Skeletal muscle tissue (tissue), 4 donors: ENCODE measurements around the gene PHIP. TPM values are rescaled to one million over a fixed set of nuclear protein-coding genes. Genes with fewer than 3 reads are reported as not detected.
A peak's percentile ranks its signal among the peaks of the same experiment; 100 is the strongest.

Experiments used
- H3K27ac ChIP-seq: one replicate; pipeline ENCODE4 v1.7.0; 2013; ENCODE audit warnings: mild to moderate bottlenecking, low read depth, low read length, inconsistent platforms
- H3K27me3 ChIP-seq, 3 donors: one replicate each; pipeline ENCODE4 v1.7.0; 2013; ENCODE audit warnings: low read length in 3 of 3; ENCODE audit not compliant: control insufficient read depth in 3 of 3, insufficient read depth in 3 of 3
- H3K36me3 ChIP-seq, 3 donors: one replicate each; pipeline ENCODE4 v1.7.0; 2013; ENCODE audit warnings: low read length in 3 of 3; ENCODE audit not compliant: control insufficient read depth in 3 of 3, insufficient read depth in 3 of 3
- H3K4me1 ChIP-seq, 3 donors: one replicate each; pipeline ENCODE4 v1.7.0; 2013; ENCODE audit warnings: low read length in 3 of 3, mild to moderate bottlenecking in 3 of 3; ENCODE audit not compliant: control insufficient read depth in 3 of 3, insufficient read depth in 3 of 3
- H3K4me3 ChIP-seq, 3 donors: one replicate each; pipeline ENCODE4 v1.7.0; 2013; ENCODE audit warnings: low read length in 3 of 3
- H3K9ac ChIP-seq, 3 donors: one replicate each; pipeline ENCODE4 v1.7.0; 2013; ENCODE audit warnings: low read length in 3 of 3, mild to moderate bottlenecking in 3 of 3, moderate library complexity in 2 of 3, low read depth in 1 of 3
- H3K9me3 ChIP-seq, 3 donors: one replicate each; pipeline ENCODE4 v1.7.0; 2013; ENCODE audit warnings: low read length in 3 of 3; ENCODE audit not compliant: control insufficient read depth in 3 of 3
- total RNA-seq: library from RNA; depleted of rRNA; stranded (reverse); fragments of >200 nt; gene quantifications from one replicate; pipeline ENCODE4 v1.2.3, GENCODE V29; 2014
- donor health status: Osteomylitis.

The PHIP gene
- total RNA-seq, 1 donor from 2014 or later, result 22.4 TPM

DNA sequence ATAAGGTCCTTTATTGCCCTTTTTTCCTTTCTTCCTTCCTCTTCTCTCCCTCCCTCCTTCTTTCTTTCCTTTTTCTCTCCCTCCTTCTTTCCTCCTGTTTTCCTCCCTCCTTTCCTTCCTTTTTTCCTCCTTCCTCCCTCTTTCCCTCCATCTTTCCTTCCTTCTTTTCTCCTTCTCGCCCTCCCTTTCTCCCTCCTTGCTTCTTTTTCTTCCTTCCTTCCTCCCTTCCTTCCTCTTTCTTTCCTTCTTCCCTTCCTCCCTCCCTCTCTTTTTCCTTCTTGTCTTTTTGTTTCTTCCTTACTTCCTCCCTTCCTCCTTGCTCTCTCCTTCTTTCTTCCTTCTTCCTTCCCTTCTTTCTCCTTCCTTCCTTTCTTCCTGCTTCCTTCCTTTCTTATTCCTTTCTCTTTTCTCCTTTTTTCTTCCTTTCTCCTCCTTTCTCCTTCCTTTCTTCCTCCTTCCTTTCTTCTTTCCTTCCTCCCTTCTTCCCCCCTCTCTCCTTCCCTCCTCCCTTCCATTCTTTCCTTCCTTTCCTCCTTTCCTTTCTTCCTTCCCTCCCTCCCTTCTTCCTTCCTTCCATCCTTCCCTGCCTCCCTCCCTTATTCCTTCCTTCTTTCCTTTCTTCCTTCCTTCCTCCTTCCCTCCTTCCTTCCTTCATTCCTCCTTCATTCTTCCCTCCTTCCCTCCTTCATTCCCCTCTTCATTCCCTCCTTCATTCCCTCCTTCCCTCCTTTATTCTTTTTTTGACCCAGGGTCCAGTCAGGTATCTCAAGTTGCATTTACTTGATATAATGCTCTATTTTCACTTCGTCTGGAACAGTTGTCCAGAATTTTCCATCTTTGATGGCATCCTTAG is 11.7 kb upstream of the PHIP start:
- Histone ChIP-seq H3K9ac (no peak overlapping the region), H3K36me3 (no peaks in the 10 kb centered on the region), H3K27ac (no peak overlapping the region), H3K9me3 (no peaks in the 10 kb centered on the region), H3K27me3 (peaks cover 0 to 3% (median 0%) of the 10 kb centered on the region in 3 donors), H3K4me3 (no peak overlapping the region), H3K4me1 (no peaks in the 10 kb centered on the region)

DNA sequence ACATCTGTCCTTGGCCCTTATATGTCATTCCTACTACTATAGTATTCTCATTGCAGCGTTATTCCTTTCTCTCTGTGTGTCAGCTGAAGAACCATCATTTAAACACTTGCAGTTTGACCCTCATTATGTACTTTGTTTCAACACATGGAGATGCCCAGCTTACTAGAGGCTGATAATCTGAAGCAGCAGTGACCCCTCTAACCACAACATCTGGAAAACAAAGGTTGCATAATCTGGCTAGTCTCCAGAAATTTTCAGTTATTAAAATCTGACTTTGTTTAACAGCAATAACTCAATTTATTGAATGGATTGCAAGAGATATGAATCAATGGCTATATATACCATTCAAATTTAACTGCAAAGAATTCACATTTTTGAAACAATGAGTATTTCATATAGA is 6.6 kb upstream of the PHIP start:
- Histone ChIP-seq H3K4me3 (no peak overlapping the region), H3K4me1 (peaks cover under 1 to 2% (median 1%) of the 10 kb centered on the region in 3 donors), H3K27me3 (peaks cover 0 to 3% (median 0%) of the 10 kb centered on the region in 3 donors), H3K9ac (no peak overlapping the region), H3K36me3 (no peaks in the 10 kb centered on the region), H3K27ac (no peak overlapping the region), H3K9me3 (no peaks in the 10 kb centered on the region)

DNA sequence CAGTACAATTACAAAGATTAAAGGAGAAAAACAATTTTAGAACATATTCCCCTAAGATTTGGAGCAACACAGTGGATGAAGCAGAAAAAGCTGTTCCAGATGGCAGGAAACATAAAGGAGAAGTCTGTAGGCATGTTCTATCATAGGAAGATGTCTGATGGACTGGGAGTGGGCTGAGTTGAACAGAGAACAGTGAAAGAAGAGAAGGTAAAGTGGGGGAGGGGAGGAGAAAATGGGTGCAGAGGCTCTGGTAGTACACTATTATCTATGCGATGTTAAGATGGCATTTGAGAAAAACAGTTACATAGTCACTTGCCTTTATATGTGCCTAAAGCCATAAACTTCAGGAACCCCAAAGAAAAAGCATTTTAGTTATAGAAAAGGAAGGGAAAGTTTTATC is 4.2 kb upstream of the PHIP start:
- H3K27me3 ChIP-seq, result no peaks in the 10 kb centered on the region
- H3K36me3 ChIP-seq, result no peaks in the 10 kb centered on the region
- no peak overlapping the region for H3K4me3 ChIP-seq
- no peaks in the 10 kb centered on the region for H3K9me3 ChIP-seq
- peaks cover 2 to 4% (median 2%) of the 10 kb centered on the region in 3 donors for H3K4me1 ChIP-seq
- no peak overlapping the region for H3K9ac ChIP-seq
- H3K27ac ChIP-seq, result no peak overlapping the region

DNA sequence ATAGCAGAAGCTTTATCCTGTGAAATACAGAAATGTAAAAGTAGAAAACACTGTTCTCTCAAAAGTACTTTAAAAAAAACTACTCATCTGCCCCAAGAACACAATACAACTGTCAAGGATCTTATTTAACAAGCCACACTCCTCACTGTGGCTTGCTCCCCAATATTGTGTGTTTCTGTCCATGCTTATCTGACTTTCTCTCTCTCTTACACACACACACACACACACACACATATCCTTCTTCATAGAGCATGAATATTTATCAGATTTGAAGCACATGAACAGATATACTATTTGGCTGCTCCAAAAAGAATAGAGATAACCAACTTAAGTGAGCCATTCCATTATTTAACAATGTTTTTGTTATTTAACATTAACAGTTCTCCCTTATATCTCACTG is 3.6 kb upstream of the PHIP start:
- Histone ChIP-seq H3K36me3 (no peaks in the 10 kb centered on the region), H3K4me1 (peaks cover 2 to 4% (median 2%) of the 10 kb centered on the region in 3 donors), H3K4me3 (no peak overlapping the region), H3K9ac (no peak overlapping the region), H3K27ac (no peak overlapping the region), H3K27me3 (no peaks in the 10 kb centered on the region), H3K9me3 (no peaks in the 10 kb centered on the region)

DNA sequence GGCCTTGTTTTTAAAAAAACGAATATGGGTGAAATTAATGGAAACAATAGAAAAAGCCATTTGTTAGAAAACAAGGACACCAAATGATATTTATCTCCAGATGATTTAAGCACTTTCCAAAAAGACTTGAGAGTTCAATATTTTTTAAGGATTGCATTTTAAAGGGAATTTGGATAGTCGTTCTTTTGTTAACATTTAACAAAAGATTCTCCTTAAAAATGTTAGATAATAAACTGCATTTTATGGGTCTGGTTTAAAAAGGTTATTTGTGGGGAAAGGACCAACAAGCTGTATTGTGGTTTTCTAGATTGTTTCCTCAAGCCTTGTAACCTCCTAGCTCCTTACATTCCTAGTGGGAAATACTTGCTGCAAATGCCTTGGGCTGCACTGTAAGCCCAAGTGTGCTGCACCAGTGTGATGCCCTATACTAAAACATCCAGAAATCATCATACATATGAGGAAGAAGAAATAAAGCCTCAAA is 1.5 kb upstream of the PHIP start:
- Histone ChIP-seq H3K36me3 (no peaks in the 10 kb centered on the region), H3K4me3 (peak overlapping the region in 1 of 3 donors; percentile 98), H3K27ac (no peak overlapping the region), H3K9ac (peak overlapping the region; percentile 87 to 94 (median 91)), H3K9me3 (no peaks in the 10 kb centered on the region), H3K27me3 (no peaks in the 10 kb centered on the region), H3K4me1 (peaks cover 2 to 15% (median 8%) of the 10 kb centered on the region in 3 donors)

DNA sequence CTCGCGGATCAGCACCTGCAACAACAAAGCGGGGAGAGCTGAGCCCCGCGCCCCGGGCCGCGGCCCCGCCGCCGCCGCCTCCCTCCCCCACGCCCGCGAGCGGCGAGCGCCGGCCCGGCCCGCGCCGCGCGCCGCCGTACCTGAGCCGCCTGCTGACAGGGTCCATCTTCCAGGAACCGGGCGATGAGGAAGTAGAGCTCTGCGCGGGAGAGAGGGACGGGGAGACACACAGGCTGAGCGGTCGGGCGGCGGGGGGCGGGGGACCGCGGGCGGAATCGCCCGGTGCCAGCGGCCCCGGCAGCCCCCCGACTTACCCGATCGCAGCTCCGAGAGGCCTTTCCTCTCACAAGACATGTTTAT is 359 bp downstream of the PHIP start:
- Histone ChIP-seq H3K27me3 (no peaks in the 10 kb centered on the region), H3K4me3 (peak overlapping the region; percentile 97 to 98 (median 98)), H3K4me1 (peaks cover 2 to 16% (median 8%) of the 10 kb centered on the region in 3 donors), H3K9ac (peak overlapping the region; percentile 87 to 94 (median 91)), H3K36me3 (no peaks in the 10 kb centered on the region), H3K9me3 (no peaks in the 10 kb centered on the region), H3K27ac (peak overlapping the region; percentile 96)

DNA sequence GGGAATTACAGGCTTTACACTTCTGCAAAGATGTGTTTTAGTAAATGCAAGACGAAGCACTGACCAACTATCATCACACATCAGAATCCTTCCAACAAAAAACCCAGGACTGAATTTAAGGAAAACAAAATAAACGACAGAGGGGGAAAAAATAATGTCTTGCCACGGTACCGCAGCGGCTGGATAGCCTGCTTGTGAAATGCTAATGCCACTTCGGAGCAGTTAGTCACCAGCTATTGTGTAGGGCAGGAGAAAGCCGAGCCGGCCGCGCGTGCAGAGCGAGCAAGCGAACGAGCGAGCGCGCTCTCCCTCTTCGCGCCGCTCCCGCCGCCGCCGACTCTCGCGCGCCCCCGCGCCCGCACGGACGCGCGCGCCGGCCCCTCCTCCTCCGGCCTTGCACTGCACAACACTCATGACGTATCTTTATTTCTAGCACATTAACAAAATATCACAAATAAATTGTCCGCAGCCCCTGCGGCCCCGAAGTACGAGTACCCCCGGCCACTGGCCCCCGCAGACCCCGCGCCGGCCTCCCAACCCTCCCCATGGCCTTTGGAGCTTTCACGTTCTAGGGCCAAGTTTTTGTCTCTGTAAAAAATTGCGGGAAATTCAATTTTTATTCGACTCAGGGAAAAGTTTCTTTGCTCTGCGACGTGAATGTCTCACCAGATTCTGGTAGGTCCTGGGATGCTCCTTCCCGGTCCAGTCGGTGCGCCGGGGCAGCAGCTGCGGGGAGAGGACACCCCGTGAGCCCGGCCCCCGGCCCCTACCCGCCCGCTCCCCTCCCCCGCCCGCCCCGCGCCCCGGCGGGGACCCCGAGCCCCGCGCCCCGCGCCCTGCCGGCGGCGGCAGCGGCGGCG is 1.0 kb downstream of the PHIP start:
- H3K4me1 ChIP-seq, result peaks cover 2 to 20% (median 8%) of the 10 kb centered on the region in 3 donors
- peak overlapping the region; percentile 95 for H3K27ac ChIP-seq
- H3K36me3 ChIP-seq, result no peaks in the 10 kb centered on the region
- H3K27me3 ChIP-seq, result no peaks in the 10 kb centered on the region
- no peaks in the 10 kb centered on the region for H3K9me3 ChIP-seq
- peak overlapping the region; percentile 82 to 91 (median 89) for H3K9ac ChIP-seq
- peak overlapping the region; percentile 74 to 79 (median 78) for H3K4me3 ChIP-seq

DNA sequence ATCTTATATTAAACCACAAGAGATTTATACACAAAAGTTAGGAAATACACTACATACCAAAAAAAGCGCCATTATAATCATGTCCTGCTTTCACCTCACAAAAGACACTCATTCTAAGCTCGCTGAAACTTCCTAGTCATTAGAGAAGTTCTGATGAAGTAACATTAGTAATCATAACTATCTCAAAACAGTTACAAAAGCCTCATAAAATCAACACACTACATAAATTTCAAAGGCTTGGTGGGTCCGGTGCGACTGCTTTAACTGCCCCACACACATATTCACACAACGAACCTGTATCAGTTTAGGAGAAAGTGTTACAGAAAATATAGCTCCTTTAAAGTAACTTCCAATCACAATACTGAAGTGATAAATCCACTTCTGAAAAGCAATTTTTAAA is 1.9 kb downstream of the PHIP start:
- Histone ChIP-seq H3K27me3 (no peaks in the 10 kb centered on the region), H3K36me3 (no peaks in the 10 kb centered on the region), H3K4me3 (peak overlapping the region; percentile 74 to 79 (median 78)), H3K4me1 (peaks cover 2 to 21% (median 8%) of the 10 kb centered on the region in 3 donors), H3K9me3 (no peaks in the 10 kb centered on the region), H3K9ac (peak overlapping the region; percentile 82 to 89 (median 83)), H3K27ac (peak overlapping the region; percentile 95)

DNA sequence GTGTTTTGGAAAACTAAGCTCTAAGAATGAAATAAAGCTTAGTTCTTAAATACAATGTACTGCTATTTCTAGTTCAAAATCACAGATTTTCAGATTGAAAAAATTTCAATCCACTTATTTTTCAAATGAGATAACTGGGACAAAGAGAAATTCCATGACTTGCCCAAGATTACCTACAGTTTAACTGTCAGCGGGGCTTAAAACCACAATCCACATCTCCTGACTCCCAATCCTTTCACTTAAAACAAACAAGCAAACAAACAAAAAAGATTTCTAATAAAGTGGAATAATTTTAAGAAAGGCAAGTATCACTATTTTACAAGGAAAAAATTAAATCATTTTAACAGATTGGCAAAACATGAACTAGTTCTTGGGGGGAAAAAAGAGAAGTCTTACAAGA is 4.2 kb downstream of the PHIP start:
- Histone ChIP-seq H3K4me1 (peaks cover 4 to 22% (median 8%) of the 10 kb centered on the region in 3 donors), H3K4me3 (no peak overlapping the region), H3K27ac (no peak overlapping the region), H3K9ac (no peak overlapping the region), H3K36me3 (no peaks in the 10 kb centered on the region), H3K27me3 (no peaks in the 10 kb centered on the region), H3K9me3 (no peaks in the 10 kb centered on the region)
